Ovary (tissue), 9 donors: Measurements from ENCODE around the gene AP2M1. TPM values are rescaled to one million over a fixed set of nuclear protein-coding genes. Genes with fewer than 3 reads are reported as not detected.

ENCODE experiments used
- DNase-seq, 5 donors: peaks; one replicate each; pipeline ENCODE4 v3.0.0-alpha.2; 2019 to 2020
- H3K27ac ChIP-seq, 2 donors: fragments of 200-600 bp; one replicate each; pipeline versions ENCODE4 v1.5.1 to v1.8.0; 2019 to 2022
- H3K27me3 ChIP-seq: fragments of 200-600 bp; one replicate; pipeline ENCODE4 v1.8.0; 2022
- H3K36me3 ChIP-seq: fragments of 200-600 bp; sonication (generic); one replicate; pipeline ENCODE4 v1.5.1; 2019
- H3K4me1 ChIP-seq: one replicate; pipeline ENCODE4 v1.8.1; 2013; ENCODE audit warnings: mild to moderate bottlenecking, moderate library complexity; ENCODE audit not compliant: insufficient read depth
- H3K4me3 ChIP-seq: fragments of 200-600 bp; sonication (generic); one replicate; pipeline ENCODE4 v1.5.1; 2017
- H3K9me3 ChIP-seq, 2 donors: fragments of 200-600 bp in 1 of 2; sonication (generic) in 1 of 2; one replicate each; pipeline versions ENCODE4 v1.5.1 to v1.8.1; 2013 to 2019; ENCODE audit warnings: mild to moderate bottlenecking in 1 of 2, moderate library complexity in 1 of 2
- EP300 ChIP-seq: sonication (generic); formaldehyde crosslinking; IDR thresholded peaks from one replicate; pipeline ENCODE4 v1.6.1; 2017; ENCODE audit warnings: antibody characterized with exemption
- POLR2A ChIP-seq: fragments of 450-650 bp; IDR thresholded peaks from one replicate; pipeline ENCODE4 v1.6.1; 2017; ENCODE audit warnings: antibody characterized with exemption, mild to moderate bottlenecking, moderate library complexity
- WGBS, 3 donors: extraction: QIAGEN DNeasy Blood & Tissue Kit in 1 of 3; methylation state at CpG; one replicate each; pipeline versions ENCODE4 v1.1.5 to v1.1.7; 2013 to 2017; 5-methylcytosine and 5-hydroxymethylcytosine counted together
- intact Hi-C, 4 donors: fragments of 100-400 bp; cut with DNase I; formaldehyde crosslinking; loops; one replicate each; pipeline versions ENCODE4 v1.11.0 to v1.15.1; 2022 to 2023
- polyA plus RNA-seq, 2 donors: library from polyadenylated mRNA; stranded (reverse); fragments of 200-250 nt in 1 of 2; fragments of 350-450 nt in 1 of 2; fragmentation: Illumina TruSeq in 1 of 2; extraction: RNeasy Lipid Tissue Mini Kit (QIAGEN cat#74804) in 1 of 2; gene quantifications; one replicate each; pipeline ENCODE4 v1.2.3, GENCODE V29; 2013 to 2014
- total RNA-seq, 7 donors: library from RNA; depleted of rRNA in 2 of 7; stranded (reverse); fragments of >200 nt in 2 of 7; fragmentation: NEBNext Ultra II Directional in 3 of 7; extraction: Animal tissue kit (Norgen Biotek cat#: 25700) in 3 of 7; gene quantifications; one replicate each; pipeline versions ENCODE4 v1.1.0 to v1.2.4, GENCODE V29; 2016 to 2023
- TF ChIP-seq, protein P1 (sequence below), 3 donors: fragments of 450-650 bp in 2 of 3; fragments of 200-600 bp in 1 of 3; IDR thresholded peaks; one replicate each; pipeline versions ENCODE4 v1.5.1 to v1.8.0; 2016 to 2022; ENCODE audit warnings: antibody characterized with exemption in 3 of 3, mild to moderate bottlenecking in 1 of 3
- donor health status: DM: no; HTN: no; CAD: no; lungs with moderate emphysema.
- donor health status: DM: no; HTN: no; CAD: no.
- donor health status: Bipolar disorder and iron deficiency.
- donor health status: DM: yes; HTN: yes; CAD: no.
- donor health status: DM: no; HTN: no; CAD: no.
- donor health status: DM: yes; HTN: yes; CAD: no.

AP2M1 gene
- total and polyA plus RNA-seq, 9 donors, result 107 to 371 (median 252) TPM

DNA sequence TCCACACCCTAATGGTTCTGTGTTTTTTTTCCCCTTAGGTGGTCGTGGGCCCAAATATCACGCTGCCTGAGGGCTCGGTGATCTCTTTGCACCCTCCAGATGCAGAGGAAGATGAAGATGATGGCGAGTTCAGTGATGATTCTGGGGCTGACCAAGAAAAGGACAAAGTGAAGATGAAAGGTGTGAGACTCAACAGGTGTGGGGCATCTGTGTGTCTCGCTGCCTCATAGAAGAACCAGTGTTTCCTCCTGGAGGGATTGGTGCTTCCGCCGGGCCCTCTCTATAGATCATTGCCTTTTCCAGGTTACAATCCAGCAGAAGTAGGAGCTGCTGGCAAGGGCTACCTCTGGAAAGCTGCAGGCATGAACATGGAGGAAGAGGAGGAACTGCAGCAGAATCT lies 32.5 kb upstream of the AP2M1 start:
- no peaks in the 10 kb centered on the region for H3K27me3 ChIP-seq
- H3K27ac ChIP-seq, result no peak overlapping the region
- H3K36me3 ChIP-seq, result no peaks in the 10 kb centered on the region
- no peak overlapping the region for H3K4me3 ChIP-seq
- no peaks in the 10 kb centered on the region for H3K4me1 ChIP-seq
- TF ChIP-seq POLR2A, result no peak
- no peak for TF ChIP-seq EP300
- TF ChIP-seq, protein P1, sequence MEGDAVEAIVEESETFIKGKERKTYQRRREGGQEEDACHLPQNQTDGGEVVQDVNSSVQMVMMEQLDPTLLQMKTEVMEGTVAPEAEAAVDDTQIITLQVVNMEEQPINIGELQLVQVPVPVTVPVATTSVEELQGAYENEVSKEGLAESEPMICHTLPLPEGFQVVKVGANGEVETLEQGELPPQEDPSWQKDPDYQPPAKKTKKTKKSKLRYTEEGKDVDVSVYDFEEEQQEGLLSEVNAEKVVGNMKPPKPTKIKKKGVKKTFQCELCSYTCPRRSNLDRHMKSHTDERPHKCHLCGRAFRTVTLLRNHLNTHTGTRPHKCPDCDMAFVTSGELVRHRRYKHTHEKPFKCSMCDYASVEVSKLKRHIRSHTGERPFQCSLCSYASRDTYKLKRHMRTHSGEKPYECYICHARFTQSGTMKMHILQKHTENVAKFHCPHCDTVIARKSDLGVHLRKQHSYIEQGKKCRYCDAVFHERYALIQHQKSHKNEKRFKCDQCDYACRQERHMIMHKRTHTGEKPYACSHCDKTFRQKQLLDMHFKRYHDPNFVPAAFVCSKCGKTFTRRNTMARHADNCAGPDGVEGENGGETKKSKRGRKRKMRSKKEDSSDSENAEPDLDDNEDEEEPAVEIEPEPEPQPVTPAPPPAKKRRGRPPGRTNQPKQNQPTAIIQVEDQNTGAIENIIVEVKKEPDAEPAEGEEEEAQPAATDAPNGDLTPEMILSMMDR (IDR thresholded peaks at IDR 0.05), result no peak
- no peaks in the 10 kb centered on the region for H3K9me3 ChIP-seq
- WGBS, 3 donors, result 88 to 94% (median 90%) methylated on average over 7 of the region's 7 CpGs
- intact Hi-C loops, result loop anchor here in 2 of 4 donors (5.0 to 10.0 kb wide), 2 partner anchors 100 to 103 kb away; partner anchors contain the start of genes ALG3 (in 1 of the 2) and EEF1AKMT4 (in 1 of the 2)
- DNase-seq, result no peak

GRCh38 chr3:184143327-184143726 lies 31.3 kb upstream of the AP2M1 start:
- H3K36me3 ChIP-seq, result no peaks in the 10 kb centered on the region
- H3K27ac ChIP-seq, result no peak overlapping the region
- H3K27me3 ChIP-seq, result no peaks in the 10 kb centered on the region
- no peaks in the 10 kb centered on the region for H3K4me1 ChIP-seq
- no peak for DNase-seq
- no peak overlapping the region for H3K4me3 ChIP-seq
- intact Hi-C loops, result loop anchor here in 2 of 4 donors (5.0 to 10.0 kb wide), 2 partner anchors 99 to 101 kb away; partner anchors contain the start of genes ALG3 (in 1 of the 2) and EEF1AKMT4 (in 1 of the 2)
- H3K9me3 ChIP-seq, result no peaks in the 10 kb centered on the region
- 87 to 91% (median 90%) methylated on average over 3 of the region's 3 CpGs for WGBS, 3 donors
- TF ChIP-seq, protein P1 (IDR thresholded peaks at IDR 0.05), result no peak
- TF ChIP-seq POLR2A, result no peak
- no peak for TF ChIP-seq EP300

DNA sequence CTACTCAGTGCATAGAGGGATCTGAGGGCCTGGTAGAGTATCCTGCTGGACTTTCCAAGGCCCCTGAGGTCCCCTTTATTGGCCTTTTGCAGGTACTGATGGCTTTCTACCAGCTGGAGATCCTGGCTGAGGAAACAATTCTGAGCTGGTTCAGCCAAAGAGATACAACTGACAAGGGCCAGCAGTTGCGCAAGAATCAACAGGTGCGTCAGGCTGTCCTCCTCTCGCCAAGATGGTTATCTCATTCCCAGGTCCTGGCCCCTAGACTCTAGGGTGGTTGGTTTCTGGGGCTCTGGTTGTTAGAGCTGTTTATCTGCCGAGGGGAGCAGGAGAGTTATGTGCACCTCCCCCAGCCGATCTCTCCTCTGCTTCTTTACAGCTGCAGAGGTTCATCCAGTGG lies 30.1 kb upstream of the AP2M1 start:
- TF ChIP-seq, protein P1 (IDR thresholded peaks at IDR 0.05), result no peak
- no peak for TF ChIP-seq POLR2A
- TF ChIP-seq EP300, result no peak
- intact Hi-C loops, result loop anchor here in 2 of 4 donors (5.0 to 10.0 kb wide), 2 partner anchors 98 to 100 kb away; partner anchors contain the start of genes ALG3 (in 1 of the 2) and EEF1AKMT4 (in 1 of the 2)
- H3K36me3 ChIP-seq, result no peaks in the 10 kb centered on the region
- no peaks in the 10 kb centered on the region for H3K27me3 ChIP-seq
- WGBS, 3 donors, result 59 to 67% (median 64%) methylated on average over 5 of the region's 5 CpGs
- DNase-seq, result no peak
- H3K9me3 ChIP-seq, result no peaks in the 10 kb centered on the region
- no peak overlapping the region for H3K27ac ChIP-seq
- H3K4me3 ChIP-seq, result no peak overlapping the region
- no peaks in the 10 kb centered on the region for H3K4me1 ChIP-seq

- no peaks in the 10 kb centered on the region for H3K4me1 ChIP-seq
- 24 to 31% (median 28%) methylated on average over 4 of the region's 4 CpGs for WGBS, 3 donors
- no peak overlapping the region for H3K4me3 ChIP-seq
- intact Hi-C loops, result loop anchor here in 1 of 4 donors (10.0 kb wide), 1 partner anchor 100 kb away; the partner anchor contains the start of genes ALG3 and EEF1AKMT4
- peak in 1 of 5 donors; percentile 38 for DNase-seq
- no peaks in the 10 kb centered on the region for H3K9me3 ChIP-seq
- TF ChIP-seq POLR2A (no peak), EP300 (no peak)
- TF ChIP-seq, protein P1 (IDR thresholded peaks at IDR 0.05), result no peak
- H3K27me3 ChIP-seq, result no peaks in the 10 kb centered on the region
- H3K27ac ChIP-seq, result no peak overlapping the region
- no peaks in the 10 kb centered on the region for H3K36me3 ChIP-seq
Observed at GRCh38 chr3:184145111-184145524, 29.5 kb upstream of the AP2M1 start.
